ENCODE data around the gene CCDC6. TPM values are rescaled to one million over a fixed set of nuclear protein-coding genes. Genes with fewer than 3 reads are reported as not detected.
A peak's percentile ranks its signal among the peaks of the same experiment; 100 is the strongest.

The CCDC6 gene
- polyA plus RNA-seq, 1 donor from 2014 or later = 20.1 TPM

- H2AFZ ChIP-seq (ENCODE audit: low read depth, low read length) = no peak overlapping the region
- H4K20me1 ChIP-seq (ENCODE audit: insufficient read depth) = no peaks in the 10 kb centered on the region
- no peak overlapping the region for H3K4me3 ChIP-seq (ENCODE audit: low read length)
- peaks cover 18% of the 10 kb centered on the region for H3K36me3 ChIP-seq (ENCODE audit: insufficient read depth, low read length)
- no peaks in the 10 kb centered on the region for H3K9me2 ChIP-seq (ENCODE audit: insufficient read depth, low read length)
- TF ChIP-seq CTCF (IDR thresholded peaks at IDR 0.05; ENCODE audit: poor library complexity, severe bottlenecking) (peak; percentile 60), SMC3 (conservative IDR thresholded peaks at IDR 0.05; ENCODE audit: poor library complexity) (peak; percentile 67), RAD21 (conservative IDR thresholded peaks at IDR 0.05) (peak; percentile 61), EZH2 (IDR thresholded peaks at IDR 0.05; ENCODE audit: borderline replicate concordance, insufficient read depth, low read length, poor library complexity, severe bottlenecking) (no peak)
- H3K27me3 ChIP-seq (ENCODE audit: insufficient read depth, low read depth, low read length) = no peaks in the 10 kb centered on the region
- H3K79me2 ChIP-seq (replicated peaks; ENCODE audit: insufficient read depth, low read length) = no peaks in the 10 kb centered on the region
- H3F3A ChIP-seq (ENCODE audit: insufficient read depth, low read length, poor library complexity, severe bottlenecking) = no peaks in the 10 kb centered on the region
- no peak overlapping the region for H3K9ac ChIP-seq (ENCODE audit: low read length)
- H3K4me2 ChIP-seq (ENCODE audit: low read length) = no peak overlapping the region
- no peaks in the 10 kb centered on the region for H3K9me3 ChIP-seq (ENCODE audit: low read length)
- H3K27ac ChIP-seq (ENCODE audit: low read length) = no peak overlapping the region
These were observed 97.3 kb downstream of the CCDC6 start for GRCh38 chr10:59808896-59809643.

GRCh38 chr10:59807629-59808620, 98.4 kb downstream of the CCDC6 start:
- Histone ChIP-seq H3K9me2 (ENCODE audit: insufficient read depth, low read length) (no peaks in the 10 kb centered on the region), H2AFZ (ENCODE audit: low read depth, low read length) (no peak overlapping the region), H3K79me2 (replicated peaks; ENCODE audit: insufficient read depth, low read length) (no peaks in the 10 kb centered on the region), H3K27ac (ENCODE audit: low read length) (no peak overlapping the region), H3K9ac (ENCODE audit: low read length) (no peak overlapping the region), H3K27me3 (ENCODE audit: insufficient read depth, low read depth, low read length) (no peaks in the 10 kb centered on the region), H3F3A (ENCODE audit: insufficient read depth, low read length, poor library complexity, severe bottlenecking) (no peaks in the 10 kb centered on the region), H3K36me3 (ENCODE audit: insufficient read depth, low read length) (peaks cover 18% of the 10 kb centered on the region), H3K9me3 (ENCODE audit: low read length) (no peaks in the 10 kb centered on the region), H3K4me2 (ENCODE audit: low read length) (no peak overlapping the region), H4K20me1 (ENCODE audit: insufficient read depth) (no peaks in the 10 kb centered on the region), H3K4me3 (ENCODE audit: low read length) (no peak overlapping the region)
- TF ChIP-seq SMC3 (conservative IDR thresholded peaks at IDR 0.05; ENCODE audit: poor library complexity) (no peak), POLR2AphosphoS5 (IDR thresholded peaks at IDR 0.05) (no peak), EZH2 (IDR thresholded peaks at IDR 0.05; ENCODE audit: borderline replicate concordance, insufficient read depth, low read length, poor library complexity, severe bottlenecking) (no peak), RAD21 (conservative IDR thresholded peaks at IDR 0.05) (no peak), EP300 (conservative IDR thresholded peaks at IDR 0.05; ENCODE audit: poor library complexity, severe bottlenecking) (no peak), CTCF (IDR thresholded peaks at IDR 0.05; ENCODE audit: poor library complexity, severe bottlenecking) (no peak), REST (IDR thresholded peaks at IDR 0.05; ENCODE audit: borderline replicate concordance) (no peak), TAF1 (IDR thresholded peaks at IDR 0.05; ENCODE audit: low read depth) (no peak), MXI1 (conservative IDR thresholded peaks at IDR 0.05; ENCODE audit: poor library complexity, severe bottlenecking) (no peak)

All from neural cell (in vitro differentiated cells).